Keratinocyte (primary cell): ENCODE data around the gene GAP43. TPM values are rescaled to one million over a fixed set of nuclear protein-coding genes. Genes with fewer than 3 reads are reported as not detected.

Source experiments
- DNase-seq: peaks from one replicate; pipeline ENCODE4 v3.0.0-alpha.2; 2011; ENCODE audit warnings: low read depth, missing footprints, low spot score
- FAIRE-seq: peaks from 2 replicates; lab custom pipeline; 2011; peaks lifted over from hg19 to GRCh38; lab: Jason Lieb, UNC
- H2AFZ ChIP-seq: 2 replicates; pipeline ENCODE4 v1.6.0; 2012; ENCODE audit warnings: low read length, control low read depth, inconsistent platforms; ENCODE audit not compliant: control insufficient read depth
- H3K27ac ChIP-seq: 2 replicates; pipeline ENCODE4 v1.5.1; 2011; ENCODE audit warnings: low read length; ENCODE audit not compliant: control insufficient read depth, insufficient read depth
- H3K27me3 ChIP-seq: 3 replicates; pipeline ENCODE4 v1.6.0; 2011; ENCODE audit warnings: low read length; ENCODE audit not compliant: control insufficient read depth, insufficient read depth; ENCODE audit errors: extremely low read depth
- H3K36me3 ChIP-seq, 2 experiments: 2 replicates in 1 of 2; 3 replicates in 1 of 2; pipeline ENCODE4 v1.5.1; 2011; ENCODE audit warnings: low read length in 2 of 2, mild to moderate bottlenecking in 1 of 2; ENCODE audit not compliant: control insufficient read depth in 2 of 2, insufficient read depth in 2 of 2; ENCODE audit errors: extremely low read depth in 1 of 2
- H3K4me1 ChIP-seq: 3 replicates; pipeline ENCODE4 v1.5.1; 2011; ENCODE audit warnings: low read length; ENCODE audit not compliant: control insufficient read depth, insufficient read depth; ENCODE audit errors: extremely low read depth
- H3K4me2 ChIP-seq: 3 replicates; pipeline ENCODE4 v1.6.0; 2011; ENCODE audit warnings: low read depth, low read length; ENCODE audit not compliant: control insufficient read depth, insufficient read depth; ENCODE audit errors: extremely low read depth
- H3K4me3 ChIP-seq, 3 experiments: fragments of 200-600 bp in 1 of 3; sonication (generic) in 1 of 3; 2 replicates in 2 of 3; 3 replicates in 1 of 3; pipeline ENCODE4 v1.5.1; 2011 to 2016; ENCODE audit warnings: low read length in 3 of 3, mild to moderate bottlenecking in 3 of 3, control low read depth in 2 of 3, inconsistent platforms in 1 of 3, low read depth in 1 of 3, mixed read lengths in 1 of 3, mixed run types in 1 of 3, moderate library complexity in 1 of 3; ENCODE audit not compliant: control insufficient read depth in 2 of 3, insufficient read depth in 2 of 3; ENCODE audit errors: extremely low read depth in 1 of 3
- H3K79me2 ChIP-seq: 2 replicates; pipeline ENCODE4 v1.6.0; 2012; ENCODE audit warnings: low read length; ENCODE audit not compliant: control insufficient read depth, insufficient read depth
- H3K9ac ChIP-seq: 3 replicates; pipeline ENCODE4 v1.6.0; 2011; ENCODE audit warnings: low read length; ENCODE audit not compliant: control insufficient read depth, insufficient read depth; ENCODE audit errors: extremely low read depth
- H3K9me1 ChIP-seq: 3 replicates; pipeline ENCODE4 v1.6.0; 2011; ENCODE audit warnings: low read length; ENCODE audit not compliant: control insufficient read depth, insufficient read depth; ENCODE audit errors: extremely low read depth
- H3K9me3 ChIP-seq: 2 replicates; pipeline ENCODE4 v1.5.1; 2012; ENCODE audit warnings: low read depth, low read length; ENCODE audit not compliant: control insufficient read depth
- H4K20me1 ChIP-seq: 3 replicates; pipeline ENCODE4 v1.6.0; 2011; ENCODE audit warnings: low read length; ENCODE audit not compliant: control insufficient read depth, insufficient read depth; ENCODE audit errors: extremely low read depth
- EZH2 ChIP-seq: IDR thresholded peaks from one replicate; pipeline ENCODE4 v1.6.1; 2012; ENCODE audit warnings: inconsistent platforms, mild to moderate bottlenecking, low read length, moderate library complexity
- dilution Hi-C: fragments of 300-500 bp; cut with MboI; formaldehyde crosslinking; loops from one replicate; pipeline ENCODE4 v1.7.0; 2020; ENCODE audit warnings: low sequenced_read_pairs; ENCODE audit not compliant: extremely low pct_ligation_motif_present
- polyA plus RNA-seq, 5 experiments: library from polyadenylated mRNA; depleted of rRNA in 3 of 5; stranded (reverse) in 3 of 5; stranded (forward) in 1 of 5; unstranded in 1 of 5; fragments of >200 nt; gene quantifications; 1 replicate in 1 of 5; 2 replicates in 3 of 5; 3 replicates in 1 of 5; pipeline versions ENCODE4 v1.2.1 to v1.2.3, GENCODE V29; 2011 to 2012; ENCODE audit warnings: missing spikeins in 2 of 5, low read depth in 1 of 5, low replicate concordance in 1 of 5
- TF ChIP-seq, protein P1 (sequence below), 3 experiments: IDR thresholded peaks in 1 of 3; conservative IDR thresholded peaks in 1 of 3; optimal IDR thresholded peaks in 1 of 3; 2 replicates in 2 of 3; 3 replicates in 1 of 3; pipeline versions ENCODE3 to v1.5.1; 2011; ENCODE audit warnings: low read length in 3 of 3, mild to moderate bottlenecking in 3 of 3, moderate library complexity in 2 of 3, control low read depth in 1 of 3, inconsistent platforms in 1 of 3; ENCODE audit not compliant: insufficient read depth in 2 of 3; ENCODE audit errors: extremely low read depth in 1 of 3

The GAP43 gene
- polyA plus RNA-seq, 1 donor (not counting 4 experiments of a cell fraction or from before 2014, with no cell fraction given): not detected

GRCh38 chr3:115644391-115644790 lies 21.1 kb downstream of the GAP43 start:
- DNase-seq (no peak), FAIRE-seq (no peak)
- H3K79me2 ChIP-seq: no peaks in the 10 kb centered on the region
- H3K9me3 ChIP-seq: no peaks in the 10 kb centered on the region
- no peaks in the 10 kb centered on the region for H3K27me3 ChIP-seq
- no peak overlapping the region for H3K9ac ChIP-seq
- no peaks in the 10 kb centered on the region for H3K9me1 ChIP-seq
- no peaks in the 10 kb centered on the region for H3K36me3 ChIP-seq
- TF ChIP-seq, protein P1, sequence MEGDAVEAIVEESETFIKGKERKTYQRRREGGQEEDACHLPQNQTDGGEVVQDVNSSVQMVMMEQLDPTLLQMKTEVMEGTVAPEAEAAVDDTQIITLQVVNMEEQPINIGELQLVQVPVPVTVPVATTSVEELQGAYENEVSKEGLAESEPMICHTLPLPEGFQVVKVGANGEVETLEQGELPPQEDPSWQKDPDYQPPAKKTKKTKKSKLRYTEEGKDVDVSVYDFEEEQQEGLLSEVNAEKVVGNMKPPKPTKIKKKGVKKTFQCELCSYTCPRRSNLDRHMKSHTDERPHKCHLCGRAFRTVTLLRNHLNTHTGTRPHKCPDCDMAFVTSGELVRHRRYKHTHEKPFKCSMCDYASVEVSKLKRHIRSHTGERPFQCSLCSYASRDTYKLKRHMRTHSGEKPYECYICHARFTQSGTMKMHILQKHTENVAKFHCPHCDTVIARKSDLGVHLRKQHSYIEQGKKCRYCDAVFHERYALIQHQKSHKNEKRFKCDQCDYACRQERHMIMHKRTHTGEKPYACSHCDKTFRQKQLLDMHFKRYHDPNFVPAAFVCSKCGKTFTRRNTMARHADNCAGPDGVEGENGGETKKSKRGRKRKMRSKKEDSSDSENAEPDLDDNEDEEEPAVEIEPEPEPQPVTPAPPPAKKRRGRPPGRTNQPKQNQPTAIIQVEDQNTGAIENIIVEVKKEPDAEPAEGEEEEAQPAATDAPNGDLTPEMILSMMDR (optimal IDR thresholded peaks at IDR 0.05 in 1 of 3, IDR thresholded peaks at IDR 0.05 in 1 of 3, conservative IDR thresholded peaks at IDR 0.05 in 1 of 3; ENCODE audit: extremely low read depth in 1 of 3, insufficient read depth in 2 of 3, low read length in 3 of 3): no peak
- no peak for TF ChIP-seq EZH2
- no peaks in the 10 kb centered on the region for H4K20me1 ChIP-seq
- dilution Hi-C loops: no loop called here
- no peak overlapping the region for H3K27ac ChIP-seq
- H2AFZ ChIP-seq: no peak overlapping the region
- H3K4me1 ChIP-seq: no peaks in the 10 kb centered on the region
- no peak overlapping the region for H3K4me2 ChIP-seq
- H3K4me3 ChIP-seq: no peak overlapping the region

- H3K9ac ChIP-seq: no peak overlapping the region
- TF ChIP-seq, protein P1 (optimal IDR thresholded peaks at IDR 0.05 in 1 of 3, IDR thresholded peaks at IDR 0.05 in 1 of 3, conservative IDR thresholded peaks at IDR 0.05 in 1 of 3; ENCODE audit: extremely low read depth in 1 of 3, insufficient read depth in 2 of 3, low read length in 3 of 3): no peak
- no peak for TF ChIP-seq EZH2
- no peak for DNase-seq
- H3K27ac ChIP-seq: no peak overlapping the region
- no peaks in the 10 kb centered on the region for H4K20me1 ChIP-seq
- H3K4me2 ChIP-seq: no peak overlapping the region
- H3K36me3 ChIP-seq: no peaks in the 10 kb centered on the region
- dilution Hi-C loops: no loop called here
- H3K9me3 ChIP-seq: no peaks in the 10 kb centered on the region
- FAIRE-seq: no peak
- no peaks in the 10 kb centered on the region for H3K9me1 ChIP-seq
- no peak overlapping the region for H3K4me3 ChIP-seq
- no peak overlapping the region for H2AFZ ChIP-seq
- H3K79me2 ChIP-seq: no peaks in the 10 kb centered on the region
- no peaks in the 10 kb centered on the region for H3K4me1 ChIP-seq
- no peaks in the 10 kb centered on the region for H3K27me3 ChIP-seq
These were observed 22.8 kb downstream of the GAP43 start for GRCh38 chr3:115646027-115646690.
